NCI-H2227 (cell line): ENCODE data around the gene PNMT.

Source experiments
- DNase-seq: peaks from one replicate; lab custom pipeline; 2025; ENCODE audit not compliant: unreplicated experiment; lab: John Stamatoyannopoulos, UW

The PNMT gene

GRCh38 chr17:39666601-39667261 is 1.5 kb upstream of the PNMT start:
- DNase-seq, result no peak

- DNase-seq, result no peak
These were observed 850 bp upstream of the PNMT start for GRCh38 chr17:39667262-39667944.

- no peak for DNase-seq
These were observed 1.9 kb downstream of the PNMT start for GRCh38 chr17:39669897-39670735.

- DNase-seq, result no peak
These were observed 2.5 kb downstream of the PNMT start for GRCh38 chr17:39670746-39671145.

GRCh38 chr17:39671651-39672521 is 3.6 kb downstream of the PNMT start:
- DNase-seq, result peak; percentile 38

- DNase-seq, result no peak
These were observed 4.5 kb downstream of the PNMT start for GRCh38 chr17:39672522-39673334.

DNA sequence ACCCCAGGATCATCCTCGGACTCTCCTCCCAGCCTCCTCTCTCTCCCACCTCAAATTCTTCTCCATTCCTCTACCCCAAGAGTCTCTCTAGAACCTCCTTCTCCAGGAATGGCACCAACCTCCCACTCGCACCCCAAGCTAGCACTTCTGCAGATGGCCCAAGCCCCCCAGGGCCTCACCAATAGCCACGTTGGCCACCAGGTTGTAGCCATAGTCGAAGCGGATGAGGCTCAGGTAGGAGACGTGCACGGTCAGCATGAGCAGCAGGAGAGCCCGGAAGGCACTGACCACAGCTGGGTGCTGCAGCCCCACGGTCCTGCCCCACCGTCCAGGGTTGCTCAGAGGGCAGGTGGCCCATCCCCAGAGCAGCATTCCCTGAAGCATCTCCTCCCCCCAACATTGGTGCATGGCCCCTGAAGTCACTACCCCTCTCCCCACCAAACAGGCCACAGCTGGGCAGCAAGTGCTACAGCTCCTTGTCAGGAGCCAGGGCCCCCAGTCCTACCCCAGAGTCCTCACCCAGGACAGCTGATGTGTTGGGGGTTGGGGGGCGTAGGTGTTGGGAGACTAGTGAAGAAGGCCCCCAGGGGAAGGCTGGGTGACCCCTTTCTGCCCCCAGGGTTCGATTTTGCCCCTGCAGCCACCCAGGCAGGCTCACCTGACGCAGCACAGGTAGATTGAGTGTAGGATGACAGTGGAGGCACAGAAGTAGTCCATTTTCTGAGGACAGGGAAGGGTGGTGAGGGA is 5.3 kb downstream of the PNMT start:
- DNase-seq, result no peak

- DNase-seq, result no peak
These were observed 5.9 kb downstream of the PNMT start for GRCh38 chr17:39674179-39674578.

- DNase-seq, result no peak
These were observed 6.6 kb downstream of the PNMT start for GRCh38 chr17:39674702-39675389.

DNA sequence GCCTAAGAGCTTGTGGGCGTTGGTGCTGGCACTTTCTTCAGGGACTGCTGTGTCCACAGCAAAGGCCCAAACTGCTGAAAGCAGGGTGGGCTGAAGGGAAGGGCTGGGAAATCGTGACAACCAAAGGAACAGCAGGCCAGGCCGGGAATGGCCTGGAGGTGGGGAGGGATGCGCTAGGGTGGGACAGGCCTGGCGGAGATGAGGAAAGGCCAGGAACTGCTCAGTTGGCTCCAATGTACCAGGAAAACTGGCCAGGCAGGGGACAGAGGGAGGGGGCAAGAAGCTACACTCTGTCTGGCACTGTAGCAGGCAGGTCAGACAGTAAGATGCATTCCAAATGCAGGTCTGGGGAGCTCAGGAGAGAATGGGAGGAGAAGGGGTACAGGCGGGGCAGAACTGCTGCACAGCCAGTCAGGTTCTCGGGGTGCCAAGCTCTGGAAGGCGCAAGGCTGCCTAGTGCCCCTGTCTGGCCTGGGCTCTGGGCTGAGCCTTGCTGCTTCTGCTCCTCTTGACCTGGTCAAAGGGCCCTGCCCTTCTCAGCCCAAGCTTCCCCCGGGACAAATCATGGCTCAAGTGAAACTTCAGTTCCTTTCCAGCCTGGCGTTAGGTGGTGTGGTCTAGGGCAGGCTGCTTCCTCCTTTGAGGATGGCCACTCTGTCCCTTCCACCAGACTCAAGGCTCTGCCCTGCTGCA is 7.3 kb downstream of the PNMT start:
- no peak for DNase-seq

DNA sequence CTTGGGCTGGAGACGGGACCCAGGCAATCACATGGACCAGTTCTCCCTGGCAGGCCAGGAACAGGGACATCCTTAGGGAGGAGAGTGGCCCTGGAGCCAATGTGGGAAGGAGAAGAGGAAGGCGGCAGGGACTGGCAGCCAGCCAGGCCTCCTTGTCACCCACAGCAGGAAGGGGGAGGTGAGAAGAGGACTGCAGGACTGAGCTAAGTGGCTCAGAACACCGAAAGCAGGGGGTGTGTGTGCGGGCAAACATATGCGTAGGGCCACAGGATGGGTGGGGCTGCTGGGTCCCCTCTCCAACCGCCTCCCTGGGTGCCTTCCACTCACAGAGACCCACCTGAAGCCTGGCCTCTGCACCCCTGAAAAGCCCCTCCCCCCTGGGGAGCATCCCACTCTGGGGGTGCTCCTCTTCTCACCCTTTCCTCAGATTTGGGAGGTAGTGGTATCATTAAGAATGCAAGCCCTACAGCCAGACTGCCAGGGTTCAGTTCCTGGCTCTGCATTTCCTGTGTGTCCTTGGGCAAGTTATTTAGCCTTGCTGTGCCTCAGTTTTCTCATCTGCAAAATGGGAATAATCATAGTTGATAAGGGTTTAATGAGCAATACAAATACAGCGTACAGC is 8.1 kb downstream of the PNMT start:
- peak; percentile 45 for DNase-seq

DNA sequence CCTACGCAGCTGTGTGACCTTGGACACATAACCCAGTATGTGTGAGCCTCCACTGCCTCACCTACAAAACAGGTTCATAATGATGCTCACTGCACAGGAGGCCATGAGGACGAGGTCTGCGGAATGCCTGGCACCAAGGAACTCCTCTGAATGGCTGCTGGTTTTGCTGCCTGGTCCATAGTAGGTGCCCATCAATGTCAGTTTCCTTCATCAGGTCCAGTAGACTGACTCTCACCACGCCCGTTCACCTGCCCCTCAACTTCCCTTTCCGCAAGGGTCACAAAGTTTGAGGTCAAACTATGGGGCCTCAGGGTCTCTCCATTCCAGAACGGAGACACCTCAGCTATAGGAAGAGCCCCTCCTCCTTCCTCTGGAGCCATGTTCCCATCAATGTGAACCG is 8.8 kb downstream of the PNMT start:
- DNase-seq, result no peak

DNA sequence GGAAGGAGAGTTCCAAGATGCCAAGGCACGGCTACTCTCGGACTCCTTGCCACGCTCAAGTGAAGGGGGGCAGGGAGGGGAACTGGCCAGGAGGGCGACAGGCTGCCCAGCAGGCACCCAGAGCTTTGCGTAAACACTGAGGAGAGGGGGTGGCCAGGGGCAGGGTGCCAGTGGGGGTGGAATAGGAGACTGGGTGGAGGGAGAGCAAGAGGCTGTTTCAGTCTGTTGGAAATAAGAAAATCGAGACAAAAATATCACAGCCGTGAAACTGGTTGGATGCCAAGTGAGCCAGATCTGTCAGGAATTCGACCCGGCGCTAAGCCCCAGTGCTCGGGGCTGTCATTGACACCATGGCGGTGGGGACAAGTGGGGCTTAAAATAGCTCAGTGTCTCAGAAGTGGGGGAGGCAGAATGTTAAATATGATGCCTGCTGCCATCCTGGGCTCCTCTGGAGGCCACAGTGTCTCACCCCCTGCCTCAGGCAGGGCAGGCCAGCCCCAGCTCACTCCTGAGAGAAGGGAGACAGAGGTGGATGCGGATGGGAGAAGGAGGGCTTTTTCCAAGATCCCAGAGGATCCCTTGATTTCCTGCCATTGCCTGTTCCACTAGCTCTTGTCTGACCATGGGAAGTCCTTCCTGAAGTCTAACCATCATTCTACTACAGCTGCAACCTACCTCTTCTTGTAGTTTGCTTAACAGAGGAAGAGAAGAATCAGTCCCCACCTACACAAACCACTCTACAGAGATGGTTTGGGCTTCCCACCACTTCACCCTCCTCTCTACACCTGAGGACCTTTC is 9.5 kb downstream of the PNMT start:
- DNase-seq, result no peak

GRCh38 chr17:39678340-39679116 is 10.3 kb downstream of the PNMT start:
- DNase-seq, result no peak

GRCh38 chr17:39679521-39680192 is 11.4 kb downstream of the PNMT start:
- no peak for DNase-seq
